Activated CD4-positive, alpha-beta T cell treated with anti-CD3 and anti-CD28 coated beads for 1 hour (primary cell): ENCODE results near the gene MYO18A.

Experiments
- DNase-seq: peaks from one replicate; pipeline ENCODE4 v3.0.0-alpha.2; 2020

The MYO18A gene

GRCh38 chr17:29165800-29166506, 14.2 kb downstream of the MYO18A start:
- DNase-seq = no peak

- DNase-seq = no peak
Measured at GRCh38 chr17:29165261-29165660, 14.9 kb downstream of the MYO18A start.

GRCh38 chr17:29163563-29163962, 16.6 kb downstream of the MYO18A start:
- DNase-seq = no peak

- no peak for DNase-seq
Measured at GRCh38 chr17:29162909-29163341, 17.3 kb downstream of the MYO18A start.

- no peak for DNase-seq
Measured at GRCh38 chr17:29162082-29162908, 17.9 kb downstream of the MYO18A start.

GRCh38 chr17:29160253-29160652, 19.9 kb downstream of the MYO18A start:
- DNase-seq = no peak

- DNase-seq = no peak
Measured at GRCh38 chr17:29159306-29159860, 20.8 kb downstream of the MYO18A start.

- DNase-seq = no peak
Measured at GRCh38 chr17:29158488-29159275, 21.5 kb downstream of the MYO18A start.

- no peak for DNase-seq
Measured at GRCh38 chr17:29158096-29158487, 22.1 kb downstream of the MYO18A start.

GRCh38 chr17:29157310-29157709, 22.9 kb downstream of the MYO18A start:
- no peak for DNase-seq

- DNase-seq = no peak
Measured at GRCh38 chr17:29156781-29157180, 23.4 kb downstream of the MYO18A start.

GRCh38 chr17:29155966-29156338, 24.2 kb downstream of the MYO18A start:
- no peak for DNase-seq

- DNase-seq = peak; percentile 43
Measured at GRCh38 chr17:29155227-29155965, 24.8 kb downstream of the MYO18A start.

- DNase-seq = no peak
Measured at GRCh38 chr17:29154516-29155226, 25.5 kb downstream of the MYO18A start.

- DNase-seq = no peak
Measured at GRCh38 chr17:29151567-29151966, 28.6 kb downstream of the MYO18A start.

GRCh38 chr17:29150161-29150560, 30.0 kb downstream of the MYO18A start:
- DNase-seq = no peak

GRCh38 chr17:29149431-29150064, 30.6 kb downstream of the MYO18A start:
- no peak for DNase-seq

GRCh38 chr17:29148790-29149430, 31.3 kb downstream of the MYO18A start:
- DNase-seq = peak; percentile 85

- no peak for DNase-seq
Measured at GRCh38 chr17:29148257-29148789, 31.9 kb downstream of the MYO18A start.

GRCh38 chr17:29147682-29148081, 32.5 kb downstream of the MYO18A start:
- no peak for DNase-seq
